HG03135 (cell line): Measurements from ENCODE around the gene TEX48.

Source experiments
- ATAC-seq: cut with Tn5 transposase; IDR thresholded peaks from one replicate; pipeline ENCODE4 v1.9.1; 2021; ENCODE audit warnings: mild to moderate bottlenecking, moderate library complexity; ENCODE audit not compliant: unreplicated experiment

The TEX48 gene

DNA sequence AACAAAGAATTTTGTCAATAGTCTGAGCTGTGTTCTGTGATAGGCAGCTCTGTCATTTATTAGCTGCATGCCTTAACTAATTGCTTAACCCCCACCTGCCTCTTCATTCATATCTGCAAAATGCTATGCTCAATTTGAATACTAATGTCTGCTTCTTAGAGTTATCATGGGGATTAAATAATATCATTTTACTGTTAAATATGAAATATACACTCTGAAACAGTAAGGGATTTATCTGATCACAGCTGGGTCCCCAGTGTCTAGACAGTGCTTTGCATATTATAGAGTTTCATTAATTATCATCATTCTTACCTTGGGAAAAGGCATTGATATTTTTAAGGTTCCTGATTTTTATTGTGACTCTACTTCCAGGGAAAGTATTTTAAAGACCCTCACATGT lies 12.0 kb downstream of the TEX48 start:
- ATAC-seq: no peak

DNA sequence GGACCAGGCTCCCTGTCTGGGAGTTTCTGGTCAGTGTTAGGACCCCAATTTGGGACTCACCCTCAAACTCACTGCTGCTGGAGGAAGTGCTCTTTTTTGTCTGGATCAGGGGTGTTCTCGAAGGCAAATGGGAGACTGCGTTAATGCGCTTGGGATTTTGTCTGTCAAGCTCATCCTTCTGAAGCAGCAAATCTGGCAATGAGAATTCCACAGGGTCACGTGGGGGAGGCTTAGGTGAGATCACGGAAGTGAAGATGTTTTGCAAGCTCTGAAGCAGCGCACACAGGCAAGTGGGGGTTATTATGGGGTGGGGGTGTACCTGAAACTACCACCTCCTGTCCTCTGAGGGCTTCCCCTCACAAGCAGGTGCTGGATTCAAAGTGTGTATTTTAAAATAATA lies 13.8 kb downstream of the TEX48 start:
- ATAC-seq: no peak

DNA sequence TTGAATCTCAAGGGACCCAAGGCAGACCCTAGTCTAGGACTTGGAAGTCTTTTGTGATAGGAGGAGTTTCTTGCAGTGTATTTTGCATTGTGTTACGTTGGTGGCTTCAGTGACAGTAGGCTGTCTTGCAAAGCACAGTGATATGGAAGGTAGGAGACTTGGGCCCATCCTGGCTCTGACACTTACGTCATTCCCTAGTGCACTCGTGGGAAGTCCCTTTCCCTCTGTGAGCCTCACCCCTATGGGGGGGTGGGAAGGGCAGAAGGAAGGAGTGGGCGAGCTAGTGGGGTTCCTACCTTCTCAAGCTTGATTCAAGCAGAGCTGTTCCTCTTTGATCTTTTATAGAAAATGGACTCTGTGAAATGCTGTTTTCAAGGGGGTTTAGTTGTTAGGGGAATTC lies 15.1 kb downstream of the TEX48 start:
- no peak for ATAC-seq

DNA sequence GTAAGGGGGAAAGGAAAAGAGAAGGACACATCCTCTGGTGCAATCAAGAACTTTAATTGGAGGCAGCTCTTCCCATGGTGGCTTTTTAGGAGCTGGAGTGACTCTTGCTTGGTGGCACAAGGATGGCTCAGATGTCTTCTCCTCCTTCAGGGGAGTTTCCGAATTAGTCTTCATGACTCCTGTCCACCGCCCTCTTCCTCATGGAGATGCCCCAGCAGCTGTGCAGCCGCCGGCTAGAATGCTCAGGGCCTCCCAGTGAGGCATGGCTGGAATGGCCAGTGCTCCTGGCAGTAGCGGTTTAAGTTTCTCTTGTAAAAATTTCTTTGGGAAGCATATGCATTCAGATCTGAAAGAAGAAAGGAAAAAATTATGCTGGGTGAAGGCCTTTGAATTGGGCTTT lies 15.6 kb downstream of the TEX48 start:
- ATAC-seq: no peak

DNA sequence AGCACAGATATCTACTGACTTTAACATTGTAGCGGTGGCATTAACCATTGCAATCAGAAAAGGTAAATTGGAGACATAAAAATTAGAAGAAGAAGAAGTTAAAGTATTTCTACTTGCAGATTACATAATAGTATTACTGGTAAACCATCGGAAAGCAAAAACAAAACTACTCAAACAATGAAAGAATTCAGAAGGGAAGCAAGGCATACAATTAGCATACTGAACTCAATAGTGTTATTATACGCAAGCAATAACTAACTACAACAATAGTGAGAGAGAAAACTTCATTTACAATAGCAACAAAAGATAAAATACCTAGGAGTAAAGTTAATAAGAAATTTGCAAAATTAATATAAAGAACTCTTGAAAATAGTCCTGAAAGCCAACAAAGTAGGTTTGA lies 17.8 kb downstream of the TEX48 start:
- ATAC-seq: no peak

DNA sequence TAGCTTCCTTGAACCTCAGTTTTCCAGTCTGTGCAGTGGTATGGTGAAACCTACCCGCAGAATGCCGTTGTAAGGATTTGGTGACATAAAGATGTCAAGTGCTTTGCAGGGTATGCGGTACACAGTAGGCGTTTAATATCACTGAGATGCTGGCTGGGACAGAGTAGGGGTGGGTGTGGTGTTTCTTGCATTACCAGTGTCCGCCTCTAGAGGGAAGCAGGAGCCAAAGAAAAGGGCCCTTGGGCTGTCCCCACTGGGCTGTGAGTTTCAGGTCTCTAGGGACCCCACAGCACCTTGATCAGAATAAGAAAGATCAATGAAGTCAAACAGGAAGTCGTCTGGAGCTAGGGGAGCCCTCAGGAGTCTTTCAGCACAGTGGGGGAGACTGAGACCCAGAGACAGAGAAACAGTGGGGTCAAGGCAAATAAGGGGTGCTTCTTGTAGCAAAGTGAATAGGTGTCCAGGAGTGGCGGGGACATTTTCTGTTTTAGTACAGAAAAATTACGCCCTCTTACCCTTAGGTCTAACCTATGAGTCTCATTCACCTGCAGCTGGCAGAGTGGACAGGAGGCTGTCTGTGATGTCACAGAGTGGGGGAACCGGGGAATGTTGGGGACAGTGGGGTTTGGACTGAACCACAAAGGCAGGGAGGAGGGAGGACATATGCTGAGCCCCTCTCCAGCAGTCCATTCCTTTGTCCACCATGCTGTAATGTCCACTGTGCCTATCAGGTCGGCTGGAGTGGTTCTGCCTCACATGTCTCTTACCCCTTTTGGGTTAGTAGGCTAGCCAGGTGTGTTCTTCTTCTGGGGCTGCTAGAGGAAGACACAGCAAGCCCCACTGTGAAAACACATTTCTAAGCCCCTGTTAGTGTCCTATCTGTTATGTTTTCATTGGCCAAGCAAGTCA lies 19.7 kb downstream of the TEX48 start:
- peak; percentile 82 for ATAC-seq

DNA sequence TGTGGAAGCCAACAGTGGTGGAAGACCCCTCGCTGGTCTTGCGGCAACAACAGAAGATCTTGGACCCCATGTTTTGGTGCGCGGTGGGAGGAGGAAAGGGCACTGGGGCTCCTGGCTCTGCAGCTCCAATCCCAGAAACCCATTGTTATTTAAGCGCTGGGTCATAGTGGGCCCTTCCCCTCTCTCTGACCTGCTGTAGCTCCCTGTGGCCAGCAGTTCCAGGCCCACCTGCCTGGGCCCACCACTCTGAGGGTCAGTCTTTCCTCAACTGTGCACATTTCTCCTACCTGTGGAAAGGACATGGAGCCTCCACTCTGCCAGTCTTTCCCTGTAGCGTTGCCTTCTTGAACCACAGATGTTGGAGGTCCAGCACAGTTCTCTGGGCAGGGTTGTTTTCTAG lies 24.3 kb downstream of the TEX48 start, which contains the start of gene TEX53:
Gene TEX53, minus strand, starts transcription at position 101 of the 400 bp plus-strand sequence. Its CDS starts 31 bp downstream, at position 70.
- ATAC-seq: no peak

DNA sequence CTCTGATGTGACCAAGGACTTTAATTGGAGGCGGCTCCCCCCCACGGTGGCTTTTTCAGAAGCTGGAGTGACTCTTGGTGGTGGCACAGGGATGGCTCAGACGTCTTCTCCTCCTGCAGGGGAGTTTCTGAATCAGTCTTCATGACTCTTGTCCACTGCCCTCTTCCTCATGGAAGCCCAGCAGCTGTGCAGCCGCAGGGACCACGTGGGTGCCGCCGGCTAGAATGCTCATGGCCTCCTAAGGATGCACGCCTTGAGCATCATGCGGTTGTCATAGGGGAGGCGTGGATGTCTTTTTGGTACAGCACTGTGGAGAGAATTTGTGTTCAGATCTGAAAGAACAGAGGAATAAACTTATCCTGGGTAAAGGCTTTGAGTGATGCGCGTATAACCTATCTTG lies 25.7 kb downstream of the TEX48 start:
- no peak for ATAC-seq

DNA sequence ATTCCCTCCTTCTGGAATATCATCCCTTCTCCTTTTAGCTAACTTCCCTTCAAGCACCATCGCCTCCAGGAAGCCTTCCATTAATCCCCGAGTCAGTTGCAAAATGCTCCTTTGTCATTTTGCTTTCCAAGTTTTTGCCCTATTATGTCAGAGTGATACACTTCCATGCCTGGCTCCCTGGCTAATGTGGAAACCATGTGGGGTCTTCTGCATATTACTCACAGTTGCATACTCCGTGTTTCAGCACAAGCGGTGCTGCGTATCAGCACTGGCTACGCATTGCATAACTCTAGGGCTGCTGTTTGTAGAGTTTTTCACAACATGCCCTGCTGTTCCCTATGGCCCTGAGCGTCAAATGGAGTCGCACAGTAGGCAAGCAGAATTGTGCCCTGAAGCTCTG lies 26.3 kb downstream of the TEX48 start:
- no peak for ATAC-seq

DNA sequence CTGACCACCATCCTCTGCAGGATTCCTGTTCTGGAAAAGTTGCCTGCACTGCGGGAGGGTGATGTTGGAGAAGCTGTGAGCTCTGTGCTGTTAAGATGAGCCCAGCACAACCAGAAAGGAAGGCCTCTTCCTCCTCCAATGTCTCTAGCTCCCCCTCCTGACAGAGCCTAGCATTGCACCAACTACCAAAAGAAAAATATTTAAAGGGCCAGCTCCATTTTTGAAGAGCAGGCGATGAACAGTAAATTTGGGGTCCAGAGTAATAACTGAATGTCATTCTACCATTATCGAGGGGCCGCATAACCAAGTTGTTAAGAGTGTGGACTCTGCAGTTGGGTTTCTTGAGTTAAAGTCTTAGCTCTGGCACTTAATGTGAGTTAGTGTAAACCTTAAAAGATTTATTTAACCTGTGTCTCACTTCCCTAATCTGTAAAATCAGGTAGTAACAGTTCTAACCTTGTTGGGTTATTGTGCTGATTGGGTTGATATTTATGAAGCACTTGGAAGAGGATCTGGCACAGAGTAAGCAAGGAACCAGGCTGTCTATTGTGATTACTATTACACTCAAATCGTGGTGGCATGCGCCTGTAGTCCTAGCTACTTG lies 28.3 kb downstream of the TEX48 start:
- ATAC-seq: peak; percentile 53

DNA sequence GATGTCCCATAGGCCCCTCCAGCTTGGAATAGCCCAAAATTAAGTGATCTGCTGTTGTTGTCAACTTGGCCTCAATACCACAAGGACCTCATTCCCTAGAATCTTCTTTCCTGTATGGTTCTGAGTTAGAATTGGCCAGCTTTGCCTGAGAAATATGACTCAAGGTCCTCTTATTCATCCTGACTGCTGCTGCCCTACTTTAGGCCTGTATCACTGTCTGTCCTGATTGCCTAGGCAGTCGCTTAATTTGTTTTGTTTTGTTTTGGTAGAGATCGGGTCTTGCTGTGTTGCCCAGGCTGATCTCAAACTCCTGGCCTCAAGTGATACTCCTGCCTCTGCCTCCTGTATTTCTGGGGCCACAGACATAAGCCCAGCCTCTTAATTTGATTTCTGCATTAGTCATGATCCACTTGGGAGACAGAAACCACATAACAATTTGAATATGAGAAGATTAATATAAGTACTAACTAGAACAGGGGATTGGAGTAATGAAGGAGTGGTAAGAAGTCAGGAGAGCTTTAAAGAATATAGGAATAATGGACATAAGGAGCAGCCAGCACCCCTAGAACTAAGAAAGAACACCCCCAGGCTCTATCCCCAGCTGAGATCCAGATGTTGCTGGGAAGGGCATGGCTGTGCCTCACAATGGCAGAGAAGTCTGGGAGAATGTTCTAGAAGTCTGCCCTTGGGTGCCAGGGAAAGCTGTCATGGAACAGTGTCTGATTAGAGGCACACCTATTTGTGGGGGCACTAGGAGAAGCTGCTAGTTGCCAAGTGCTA lies 29.0 kb downstream of the TEX48 start:
- peak; percentile 18 for ATAC-seq

DNA sequence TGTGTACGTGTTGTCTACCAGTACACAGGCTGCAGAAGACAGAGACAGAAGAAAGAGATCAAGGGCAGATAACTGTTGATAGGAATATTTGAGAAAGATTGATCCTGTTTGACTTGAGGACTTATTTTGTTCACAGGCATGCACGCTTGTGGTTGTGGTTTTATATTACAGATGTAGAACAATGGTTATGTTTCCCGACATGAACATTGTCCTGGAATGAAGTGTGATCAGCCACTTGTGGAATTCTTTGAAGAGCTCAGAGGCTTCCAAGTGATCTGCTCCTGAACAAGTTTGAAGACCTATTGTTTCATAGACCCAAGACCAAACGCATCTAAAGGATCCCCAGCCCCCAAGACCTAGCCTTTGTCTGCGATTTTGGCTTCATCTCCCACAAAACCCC lies 38.1 kb downstream of the TEX48 start:
- no peak for ATAC-seq

DNA sequence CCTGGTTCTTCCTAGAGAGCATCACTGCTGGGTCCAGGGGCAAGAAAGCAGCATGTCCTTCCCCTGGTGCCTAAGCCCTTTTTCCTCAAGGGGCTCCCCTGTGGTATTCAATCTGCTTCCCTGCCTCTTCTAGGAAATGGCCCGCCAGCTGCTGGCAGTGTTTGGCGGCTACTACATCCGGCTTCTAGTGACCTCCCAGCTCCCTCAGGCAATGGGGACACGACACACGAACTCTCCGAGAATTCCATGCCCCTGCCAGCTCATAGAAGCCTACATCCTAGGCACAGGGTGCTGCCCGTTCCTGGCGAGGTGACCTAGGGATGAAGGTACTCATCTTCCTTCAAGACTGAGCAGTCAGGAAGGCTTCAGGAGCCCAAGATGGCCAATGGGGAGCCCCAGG lies 39.0 kb downstream of the TEX48 start:
- ATAC-seq: no peak

DNA sequence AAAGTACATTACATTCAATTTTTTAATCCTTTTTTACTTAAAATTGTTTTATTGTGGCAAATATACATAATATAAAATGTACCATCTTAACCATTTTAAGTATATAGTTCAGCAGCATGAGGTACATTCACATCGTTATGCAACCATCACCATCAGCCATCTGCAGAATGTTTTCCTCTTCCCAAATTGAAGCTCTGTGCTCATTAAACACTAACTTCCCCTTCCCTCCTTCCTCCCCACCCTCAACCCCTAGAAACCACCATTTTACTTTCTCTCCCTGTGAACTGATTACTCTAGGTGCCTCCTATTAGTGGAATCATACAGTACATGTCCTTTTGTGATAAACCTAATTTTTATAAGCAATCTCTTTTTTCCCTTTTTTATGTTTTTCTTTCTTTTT lies 40.0 kb downstream of the TEX48 start:
- no peak for ATAC-seq

DNA sequence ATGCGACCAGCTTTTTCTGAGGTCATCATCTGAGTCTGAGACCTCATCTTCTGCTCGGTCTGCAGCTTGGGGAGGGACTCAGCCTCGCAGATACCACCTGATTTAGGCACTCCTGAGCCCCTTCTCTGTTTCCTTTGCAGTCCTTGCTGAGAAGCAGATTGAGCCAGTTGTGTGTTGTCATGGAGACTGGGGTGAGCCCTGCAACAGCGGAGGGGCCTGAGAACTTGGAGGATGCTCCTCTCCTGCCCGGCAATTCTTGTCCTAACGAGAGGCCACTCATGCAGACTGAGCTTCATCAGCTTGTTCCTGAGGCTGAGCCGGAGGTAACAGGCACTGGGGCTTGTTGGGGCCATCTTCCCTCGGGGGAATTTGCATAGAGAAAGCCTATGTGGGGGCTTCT lies 43.6 kb downstream of the TEX48 start:
- ATAC-seq: no peak

DNA sequence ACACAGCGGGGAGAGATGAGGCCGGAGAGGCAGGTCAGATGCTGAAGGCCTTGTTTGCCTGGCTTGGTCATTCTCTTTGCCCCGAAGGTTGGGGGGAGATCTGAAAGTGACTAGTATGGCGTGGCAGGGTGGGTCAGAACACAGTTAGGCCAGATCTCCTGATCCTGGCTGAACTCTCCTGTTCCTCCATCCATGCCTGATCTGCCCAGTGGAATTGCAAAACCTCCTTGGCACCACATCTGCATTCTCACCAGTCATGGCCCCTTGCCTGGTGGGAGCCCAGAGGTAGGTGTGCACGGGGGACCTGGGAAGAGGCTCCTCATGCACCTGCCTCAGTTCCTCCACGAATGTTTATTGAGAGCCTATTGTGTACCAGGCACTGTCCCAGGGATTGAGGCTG lies 47.6 kb downstream of the TEX48 start:
- ATAC-seq: no peak

DNA sequence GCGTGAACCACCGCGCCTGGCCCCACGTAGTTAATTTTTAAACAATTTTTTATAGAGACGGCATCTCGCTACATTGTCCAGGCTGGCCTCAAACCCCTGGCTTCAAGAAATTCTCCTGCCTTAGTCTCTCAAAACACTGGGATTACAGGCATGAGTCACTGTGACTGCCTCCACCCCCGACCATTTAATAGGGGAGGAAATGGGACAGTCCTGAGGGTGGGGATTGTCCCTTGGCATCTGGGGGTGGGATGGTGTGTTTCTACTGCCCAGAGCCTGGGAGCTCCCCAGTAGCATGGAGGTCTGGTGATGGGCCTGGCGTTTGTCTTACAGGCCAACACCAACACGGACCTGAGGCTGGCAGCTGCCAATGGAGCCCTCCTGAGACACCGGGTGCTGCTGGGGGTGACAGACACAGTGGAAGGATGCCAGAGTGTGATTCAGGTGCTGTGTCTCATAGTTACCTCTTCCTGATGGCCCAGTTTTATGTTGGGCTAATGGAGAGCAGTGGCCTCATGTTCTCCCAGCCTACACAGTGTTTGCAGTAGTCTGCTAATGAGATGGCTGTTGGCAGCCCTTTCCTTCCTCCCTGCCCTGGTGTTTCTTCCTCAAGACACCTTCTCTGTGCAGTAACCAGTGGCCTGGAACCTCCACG lies 48.4 kb downstream of the TEX48 start:
- ATAC-seq: no peak

DNA sequence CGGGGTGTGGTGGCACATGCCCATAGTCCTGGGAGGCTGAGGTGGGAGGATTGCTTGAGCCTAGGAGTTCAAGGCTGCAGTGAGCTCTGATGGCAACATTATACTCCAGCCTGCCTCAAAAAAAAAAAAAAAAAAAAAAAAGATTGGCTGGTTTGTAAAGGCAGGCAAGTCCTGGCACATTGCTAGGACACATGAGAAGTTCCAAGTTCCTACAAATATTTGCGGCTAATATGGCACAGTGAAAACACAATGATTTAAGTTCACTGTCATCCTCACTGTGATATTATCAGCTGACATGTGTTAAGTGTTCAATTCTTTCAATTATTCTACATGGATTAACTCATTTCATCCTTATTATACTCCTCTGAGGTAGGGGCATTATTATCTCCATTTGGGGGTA lies 50.8 kb downstream of the TEX48 start:
- ATAC-seq: no peak

DNA sequence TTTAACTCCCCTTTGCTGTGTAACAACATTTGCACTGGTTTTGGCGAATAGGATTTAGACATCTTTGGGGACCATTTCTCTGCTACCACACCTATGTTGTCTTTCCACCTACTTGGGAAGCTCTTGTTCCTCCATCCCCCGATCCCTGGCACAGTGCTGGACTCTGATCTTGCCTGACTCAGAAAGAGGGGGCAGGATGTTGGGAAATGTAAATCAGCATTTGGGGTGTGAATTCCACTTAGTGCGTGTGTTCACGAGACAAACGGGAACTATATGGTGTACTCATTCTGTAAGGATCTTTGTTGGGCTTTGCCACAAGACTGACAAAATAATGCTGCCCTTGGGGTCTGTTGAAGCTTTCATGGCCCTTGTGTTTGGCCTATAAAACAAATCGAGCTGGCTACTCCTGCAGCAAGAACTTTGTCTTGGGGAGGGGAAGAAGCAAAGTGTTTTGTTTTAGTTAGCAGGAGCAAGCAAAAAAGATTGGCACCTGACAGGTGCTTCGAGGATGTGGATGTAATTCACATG lies 52.4 kb downstream of the TEX48 start:
- ATAC-seq: no peak

DNA sequence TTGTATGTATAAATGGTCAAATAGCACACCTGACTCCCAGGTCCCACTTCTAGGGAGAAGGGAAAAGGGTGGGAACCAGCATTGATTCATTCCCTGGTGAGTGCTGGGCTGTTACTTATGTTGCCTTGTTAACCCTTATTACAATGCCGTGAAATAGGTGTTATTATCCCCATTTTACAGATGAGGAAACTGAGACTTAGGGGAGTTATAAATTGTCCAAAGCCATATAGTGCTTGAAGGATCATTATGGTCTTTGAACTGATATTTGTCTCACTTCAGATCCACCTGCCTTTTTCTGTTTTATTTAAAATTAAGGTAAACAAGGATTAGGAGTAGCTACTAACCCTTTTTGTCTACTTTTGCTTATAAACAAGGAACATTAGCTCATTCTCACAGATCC lies 54.4 kb downstream of the TEX48 start:
- ATAC-seq: no peak
